Stimulated activated CD8-positive, alpha-beta memory T cell treated with anti-CD3 and anti-CD28 coated beads, Interleukin-4, amount 100 ng/mL, for 48 hours (primary cell): Measurements from ENCODE around the gene HLTF.
"Not testable (repeated sequence)": the region's sequence is repeated elsewhere in the genome, so short reads cannot be mapped to it uniquely, and the experiment has no call there.

Source experiments
- DNase-seq: peaks from one replicate; pipeline ENCODE4 v3.0.0-alpha.2; 2020

HLTF gene

GRCh38 chr3:149086232-149086988 is at the start of gene HLTF:
Gene HLTF, minus strand, starts transcription at chr3:149086533. Its CDS starts 197 bp downstream, at chr3:149086336.
- peak; percentile 91 for DNase-seq

GRCh38 chr3:149134575-149134974 is 48.2 kb upstream of the HLTF start:
- DNase-seq: no peak

DNA sequence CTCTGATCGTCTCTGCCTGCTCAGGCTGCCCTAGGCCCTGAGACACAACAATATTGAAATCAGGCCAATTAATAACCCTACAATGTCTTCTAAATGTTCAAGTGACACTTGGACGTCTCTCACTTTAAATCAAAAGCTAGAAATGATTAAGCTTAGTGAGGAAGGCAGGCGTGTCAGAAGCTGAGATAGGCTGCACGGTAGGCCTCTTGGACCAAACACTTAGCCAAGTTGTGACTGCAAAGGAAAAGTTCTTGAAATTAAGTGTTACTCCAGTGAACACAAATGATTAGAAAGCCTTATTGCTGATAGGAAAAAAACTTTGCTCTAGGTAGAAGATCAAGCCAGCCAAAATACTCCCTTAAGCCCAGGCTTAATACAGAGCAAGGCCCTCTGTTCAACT is 45.3 kb upstream of the HLTF start:
- no peak for DNase-seq

- peak; percentile 87 for DNase-seq
These were observed 43.2 kb upstream of the HLTF start, which contains the start of gene HPS3 for GRCh38 chr3:149129326-149130205. Gene HPS3, plus strand, starts transcription at chr3:149129638. Its CDS starts 86 bp downstream, at chr3:149129724.

DNA sequence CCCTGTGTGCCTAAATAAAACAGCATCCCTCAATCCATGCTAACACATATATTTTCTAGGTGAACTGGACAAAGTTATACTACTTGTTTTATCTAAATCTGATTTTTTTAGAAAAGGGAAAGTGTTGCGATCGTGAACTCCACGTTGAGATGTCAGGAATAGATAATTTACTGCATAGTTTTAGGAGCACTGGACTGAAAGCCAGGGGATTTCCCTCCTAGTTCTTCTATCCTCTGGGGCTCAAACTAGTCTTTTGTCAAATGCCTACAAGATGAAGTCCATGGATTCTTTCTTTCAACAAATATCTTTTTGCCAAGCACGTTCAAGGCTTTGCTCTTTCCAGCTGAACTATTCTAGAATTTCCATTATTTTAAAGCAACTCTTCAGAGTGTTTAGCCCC is 42.5 kb upstream of the HLTF start:
- DNase-seq: no peak

GRCh38 chr3:149122721-149123578 is 36.6 kb upstream of the HLTF start:
- DNase-seq: no peak

- DNase-seq: no peak
These were observed 34.0 kb upstream of the HLTF start for GRCh38 chr3:149120051-149120972.

GRCh38 chr3:149119466-149119865 is 33.1 kb upstream of the HLTF start:
- DNase-seq: no peak

DNA sequence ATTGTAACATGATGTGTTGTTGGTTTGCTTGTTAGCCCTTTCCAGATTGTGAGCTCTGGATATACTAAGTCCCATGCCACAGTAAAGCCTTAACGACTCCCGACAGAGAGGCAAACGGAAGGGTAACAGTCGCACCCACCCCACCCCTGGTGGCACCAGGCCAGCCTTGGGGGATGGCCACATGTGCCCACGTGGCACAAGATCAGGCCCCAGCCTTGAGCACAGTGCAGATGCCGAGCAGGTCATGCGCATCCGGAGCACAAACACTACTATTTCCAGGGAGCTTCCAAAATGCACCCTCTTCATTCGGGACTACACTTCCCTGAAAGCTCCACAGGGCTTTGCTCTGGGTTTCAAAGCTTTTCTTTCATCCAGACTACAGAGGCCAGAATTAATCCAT is 32.4 kb upstream of the HLTF start:
- no peak for DNase-seq

- DNase-seq: no peak
These were observed 28.8 kb upstream of the HLTF start for GRCh38 chr3:149115114-149115513.

GRCh38 chr3:149114458-149114857 is 28.1 kb upstream of the HLTF start:
- no peak for DNase-seq

- DNase-seq: no peak
These were observed 18.2 kb upstream of the HLTF start for GRCh38 chr3:149104484-149104883.

DNA sequence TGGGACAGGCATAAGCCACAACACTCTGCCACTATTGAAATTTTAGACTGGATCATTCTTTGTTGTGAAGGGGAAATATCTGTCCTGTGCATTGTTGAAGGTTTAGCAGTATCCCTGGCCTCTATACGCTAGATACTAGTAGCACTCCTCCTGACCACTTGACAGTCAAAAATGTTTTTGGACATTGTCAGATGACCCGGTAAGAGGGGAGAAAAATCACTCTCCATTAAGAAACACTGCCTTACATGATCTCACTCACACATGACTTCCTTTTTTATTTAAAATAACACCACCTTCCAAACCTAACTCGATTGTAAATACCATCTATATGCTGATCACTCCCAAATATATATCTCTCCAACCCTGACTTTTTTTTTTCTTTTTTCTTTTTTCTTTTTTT is 15.3 kb upstream of the HLTF start:
- no peak for DNase-seq

GRCh38 chr3:149101154-149101553 is 14.8 kb upstream of the HLTF start:
- no peak for DNase-seq

- DNase-seq: not testable (repeated sequence)
These were observed 11.7 kb upstream of the HLTF start for GRCh38 chr3:149097987-149098386.

DNA sequence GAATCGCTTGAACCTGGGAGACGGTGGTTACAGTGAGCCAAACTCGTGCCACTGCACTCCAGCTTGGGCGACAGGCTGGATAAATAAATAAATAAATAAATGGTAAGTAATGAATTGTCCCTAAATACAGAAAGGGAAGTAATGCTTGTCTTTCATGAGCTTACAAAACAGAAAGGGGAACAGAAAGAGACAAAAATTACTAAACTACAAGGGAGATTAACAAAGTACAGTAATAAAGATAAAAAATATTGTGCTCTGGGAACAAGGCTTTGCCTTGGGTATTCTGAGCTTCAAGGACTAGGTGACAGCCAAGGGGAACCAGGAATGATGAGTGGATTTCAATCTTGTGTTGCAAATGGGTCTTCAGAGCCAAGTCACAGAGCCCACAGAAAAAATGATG is 9.2 kb upstream of the HLTF start:
- no peak for DNase-seq

- DNase-seq: no peak
These were observed 5.7 kb upstream of the HLTF start for GRCh38 chr3:149091983-149092382.

DNA sequence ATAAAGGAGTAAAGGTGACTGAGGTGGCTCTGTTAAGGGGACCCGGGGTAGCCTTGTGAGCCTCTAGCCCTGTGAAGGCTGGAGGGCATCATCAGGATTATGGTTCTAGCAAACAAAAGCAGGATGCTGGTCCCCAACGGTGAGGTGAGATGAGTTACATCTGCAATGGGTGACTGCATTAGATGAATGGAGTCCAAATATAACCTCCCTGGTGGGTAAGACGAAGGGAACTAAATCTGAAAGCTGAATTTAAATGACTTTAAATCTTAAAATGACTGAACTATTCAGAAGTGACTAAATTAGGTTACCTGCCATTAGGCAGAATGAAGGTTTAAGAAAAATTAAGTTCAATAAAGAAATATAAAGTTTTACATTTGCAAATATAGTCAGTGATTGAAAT is 4.6 kb upstream of the HLTF start:
- DNase-seq: no peak

DNA sequence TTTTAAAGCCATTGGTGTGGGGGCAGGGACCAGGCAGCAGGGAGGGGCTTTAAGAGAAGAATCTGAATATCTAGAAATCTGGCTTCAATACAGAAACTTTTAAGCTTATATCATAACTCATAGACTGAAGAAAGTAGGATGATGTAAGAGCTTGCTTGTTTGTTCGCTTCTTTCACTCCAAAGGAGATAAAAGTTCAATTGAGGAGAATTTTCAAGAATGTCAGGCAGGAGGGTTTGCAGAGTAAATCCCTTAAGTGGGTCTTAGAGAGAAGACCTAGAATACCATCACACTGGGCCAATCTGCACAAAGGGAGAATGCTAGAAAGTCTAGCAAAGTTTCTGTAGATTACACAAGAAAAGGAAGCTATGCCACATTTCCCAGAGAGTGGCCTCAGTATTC is 4.1 kb upstream of the HLTF start:
- no peak for DNase-seq

- DNase-seq: no peak
These were observed 3.1 kb upstream of the HLTF start for GRCh38 chr3:149089395-149089794.

DNA sequence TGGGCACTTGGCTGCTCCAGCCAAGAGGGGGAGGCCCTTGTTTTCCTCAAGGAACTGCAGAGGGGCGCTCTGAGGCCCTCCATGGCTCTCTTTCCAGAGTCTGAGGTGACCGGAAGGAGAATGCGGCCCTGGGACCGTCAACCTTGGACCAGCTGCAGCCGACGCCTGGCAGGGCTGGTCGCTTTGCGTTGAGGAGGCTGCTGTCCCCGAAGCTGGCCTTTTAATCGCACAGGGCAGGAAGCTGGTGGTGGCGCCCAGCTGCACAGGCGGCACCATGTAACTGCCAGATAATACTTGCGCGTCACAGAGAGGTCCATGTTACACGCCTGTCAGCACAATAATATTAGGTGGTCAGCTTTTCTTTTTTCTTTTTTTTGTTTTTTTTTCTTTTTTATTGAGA is 875 bp upstream of the HLTF start:
- DNase-seq: no peak

DNA sequence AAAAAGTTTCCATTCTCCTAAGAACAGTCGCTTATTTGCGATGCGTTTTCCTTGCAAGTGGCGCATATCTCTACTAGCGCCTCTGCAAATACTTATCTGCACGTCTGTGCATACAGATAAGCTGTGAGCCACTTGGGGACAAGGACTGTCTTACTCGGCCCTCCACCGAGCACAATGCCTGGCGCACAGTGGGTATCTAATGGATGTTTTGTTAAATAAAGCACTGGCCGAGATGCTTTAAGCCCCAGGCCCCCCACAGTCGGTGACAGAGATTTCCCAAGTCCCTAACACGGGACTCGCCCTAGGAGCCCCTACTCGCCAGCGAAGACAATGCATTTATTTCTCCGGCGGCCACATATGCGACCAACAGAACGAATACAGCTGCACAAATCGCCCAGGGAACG is 503 bp downstream of the HLTF start:
- no peak for DNase-seq
